Measurements from ENCODE around the gene ZNG1A. TPM values are rescaled to one million over a fixed set of nuclear protein-coding genes. Genes with fewer than 3 reads are reported as not detected.

ZNG1A gene
- total RNA-seq, 1 experiment from 2014 or later, result 31.1 TPM

GRCh38 chr9:221989-222776 lies 43.3 kb upstream of the ZNG1A start:
- H2BK120ac ChIP-seq (ENCODE audit: low read depth, low read length, poor library complexity, severe bottlenecking), result no peak overlapping the region
- H3K27me3 Mint-ChIP-seq (ENCODE audit: low read depth), result peaks cover 1% of the 10 kb centered on the region; the same call in 1 of the 2 replicates
- H3K9me3 ChIP-seq (ENCODE audit: control insufficient read depth, low read depth, low read length), result no peaks in the 10 kb centered on the region
- H3K36me3 Mint-ChIP-seq (ENCODE audit: insufficient read depth in 1 of 3, low read depth in 3 of 3), result no peaks in the 10 kb centered on the region
- no peak overlapping the region for H4K8ac ChIP-seq (replicated peaks; ENCODE audit: insufficient read length, low read depth, low read length)
- H3K4me3 Mint-ChIP-seq, result no peak overlapping the region
- no peak overlapping the region for H3K14ac ChIP-seq (ENCODE audit: insufficient read depth, low read length)
- H3K4ac ChIP-seq (ENCODE audit: low read depth, low read length), result no peak overlapping the region
- H4K20me1 ChIP-seq (ENCODE audit: control insufficient read depth, insufficient read depth, insufficient read length), result no peaks in the 10 kb centered on the region
- H3K4me1 ChIP-seq (ENCODE audit: insufficient read depth, low read length), result no peaks in the 10 kb centered on the region
- DNase-seq, result no peak
- H3K79me2 ChIP-seq (ENCODE audit: insufficient read depth, low read length), result no peaks in the 10 kb centered on the region
- H3K9ac ChIP-seq (ENCODE audit: extremely low read depth, insufficient read length, low read length), result no peak overlapping the region
- no peaks in the 10 kb centered on the region for H3K27me3 ChIP-seq (ENCODE audit: insufficient read depth, low read length)
- H3K27ac ChIP-seq (ENCODE audit: insufficient read length, low read depth, low read length), result no peak overlapping the region
- H3T11ph ChIP-seq (ENCODE audit: low read length), result no peak overlapping the region
- H3K4me2 ChIP-seq (ENCODE audit: insufficient read depth, insufficient read length, low read length), result no peak overlapping the region
- no peak overlapping the region for H3K27ac Mint-ChIP-seq
- no peak overlapping the region for H4K91ac ChIP-seq (ENCODE audit: insufficient read length, low read depth, low read length)
- no peaks in the 10 kb centered on the region for H3K23me2 ChIP-seq (ENCODE audit: insufficient read length, low read depth, low read length, poor library complexity, severe bottlenecking)
- no peaks in the 10 kb centered on the region for H3K9me3 Mint-ChIP-seq
- TF ChIP-seq, protein P1, sequence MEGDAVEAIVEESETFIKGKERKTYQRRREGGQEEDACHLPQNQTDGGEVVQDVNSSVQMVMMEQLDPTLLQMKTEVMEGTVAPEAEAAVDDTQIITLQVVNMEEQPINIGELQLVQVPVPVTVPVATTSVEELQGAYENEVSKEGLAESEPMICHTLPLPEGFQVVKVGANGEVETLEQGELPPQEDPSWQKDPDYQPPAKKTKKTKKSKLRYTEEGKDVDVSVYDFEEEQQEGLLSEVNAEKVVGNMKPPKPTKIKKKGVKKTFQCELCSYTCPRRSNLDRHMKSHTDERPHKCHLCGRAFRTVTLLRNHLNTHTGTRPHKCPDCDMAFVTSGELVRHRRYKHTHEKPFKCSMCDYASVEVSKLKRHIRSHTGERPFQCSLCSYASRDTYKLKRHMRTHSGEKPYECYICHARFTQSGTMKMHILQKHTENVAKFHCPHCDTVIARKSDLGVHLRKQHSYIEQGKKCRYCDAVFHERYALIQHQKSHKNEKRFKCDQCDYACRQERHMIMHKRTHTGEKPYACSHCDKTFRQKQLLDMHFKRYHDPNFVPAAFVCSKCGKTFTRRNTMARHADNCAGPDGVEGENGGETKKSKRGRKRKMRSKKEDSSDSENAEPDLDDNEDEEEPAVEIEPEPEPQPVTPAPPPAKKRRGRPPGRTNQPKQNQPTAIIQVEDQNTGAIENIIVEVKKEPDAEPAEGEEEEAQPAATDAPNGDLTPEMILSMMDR (conservative IDR thresholded peaks at IDR 0.05), result no peak
- H2AFZ ChIP-seq (ENCODE audit: low read length), result no peak overlapping the region
- H2BK20ac ChIP-seq (ENCODE audit: low read depth, low read length, poor library complexity, severe bottlenecking), result no peak overlapping the region
- H2BK15ac ChIP-seq (ENCODE audit: low read depth, low read length), result no peak overlapping the region
- no peak overlapping the region for H2BK5ac ChIP-seq (ENCODE audit: insufficient read length, low read length)
- no peak overlapping the region for H2BK12ac ChIP-seq (ENCODE audit: insufficient read length, low read depth, low read length)
- WGBS (ENCODE audit: extremely low coverage, insufficient read length, low lambda C conversion rate), result no CpG with 5 or more reads among the region's 6 CpGs
- H3K23ac ChIP-seq (ENCODE audit: insufficient read length, low read depth, low read length), result no peak overlapping the region
- H2AK5ac ChIP-seq (ENCODE audit: insufficient read length, low read length), result no peak overlapping the region
- H3K4me1 Mint-ChIP-seq, result peaks cover 13 to 15% of the 10 kb centered on the region in 2 experiments
- no peaks in the 10 kb centered on the region for H3K79me1 ChIP-seq (ENCODE audit: insufficient read depth, low read depth, low read length, poor library complexity, severe bottlenecking)
- no peak overlapping the region for H4K5ac ChIP-seq (ENCODE audit: insufficient read length, low read depth, low read length)
- no peak overlapping the region for H3K56ac ChIP-seq (ENCODE audit: insufficient read length, low read depth, low read length)
- H3K18ac ChIP-seq (ENCODE audit: insufficient read length, low read depth, low read length), result no peak overlapping the region
